Stimulated activated CD4-positive, alpha-beta T cell treated with anti-CD3 and anti-CD28 coated beads, Interleukin-1b, Interleukin-23, amount 100 ng/mL, for 1 hour (primary cell): Measurements from ENCODE around the gene ZNF318.
"Not testable (repeated sequence)": the region's sequence is repeated elsewhere in the genome, so short reads cannot be mapped to it uniquely, and the experiment has no call there.

ENCODE experiments used
- DNase-seq, 2 donors: peaks; one replicate each; pipeline ENCODE4 v3.0.0-alpha.2; 2020; ENCODE audit warnings: low read depth in 2 of 2

ZNF318 gene

DNA sequence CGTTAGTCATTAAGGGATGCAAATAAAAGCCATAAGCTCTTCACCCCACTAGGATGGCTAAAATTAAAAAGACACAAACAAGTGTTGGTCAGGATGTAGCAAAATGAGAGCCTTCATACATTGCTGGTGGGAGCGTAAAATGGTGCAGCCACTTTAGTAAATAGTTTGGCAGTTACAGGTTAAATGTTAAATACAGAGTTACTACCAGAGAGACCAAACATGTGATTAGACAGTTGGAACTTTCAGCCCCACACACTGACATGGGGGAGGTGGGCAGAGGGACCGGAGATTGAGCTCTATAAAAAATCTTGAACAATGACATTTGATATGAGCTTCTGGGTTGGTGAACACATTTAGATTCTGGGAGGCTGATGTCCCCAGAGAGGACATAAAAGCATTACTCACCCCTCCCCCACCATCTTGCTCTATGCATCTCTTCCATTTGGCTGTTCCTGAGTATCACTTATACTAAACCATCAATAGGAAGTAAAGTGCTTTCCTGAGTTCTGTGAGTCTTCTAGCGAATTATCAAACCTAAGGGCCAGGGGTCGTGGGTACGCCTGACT, 20.4 kb upstream of the ZNF318 start:
- DNase-seq: no peak

DNA sequence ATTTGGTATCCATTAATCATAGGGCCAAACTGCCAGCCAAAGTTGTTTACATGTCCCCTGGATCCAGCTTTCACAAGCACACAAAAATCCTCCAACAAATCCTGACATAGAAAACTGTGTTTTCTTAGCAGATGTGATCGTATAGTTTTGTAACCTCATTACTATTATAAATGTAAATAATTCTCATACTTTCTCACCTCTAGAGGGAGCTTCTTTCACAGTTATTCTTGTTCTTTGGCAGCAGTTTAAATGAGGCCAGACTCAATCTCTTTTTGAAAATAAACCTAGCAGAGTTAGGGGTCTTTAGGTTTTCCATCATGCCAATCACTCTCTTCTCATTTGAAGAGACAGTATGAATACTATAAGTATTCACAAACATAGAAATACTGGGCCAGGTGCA, 17.0 kb upstream of the ZNF318 start:
- DNase-seq: no peak

DNA sequence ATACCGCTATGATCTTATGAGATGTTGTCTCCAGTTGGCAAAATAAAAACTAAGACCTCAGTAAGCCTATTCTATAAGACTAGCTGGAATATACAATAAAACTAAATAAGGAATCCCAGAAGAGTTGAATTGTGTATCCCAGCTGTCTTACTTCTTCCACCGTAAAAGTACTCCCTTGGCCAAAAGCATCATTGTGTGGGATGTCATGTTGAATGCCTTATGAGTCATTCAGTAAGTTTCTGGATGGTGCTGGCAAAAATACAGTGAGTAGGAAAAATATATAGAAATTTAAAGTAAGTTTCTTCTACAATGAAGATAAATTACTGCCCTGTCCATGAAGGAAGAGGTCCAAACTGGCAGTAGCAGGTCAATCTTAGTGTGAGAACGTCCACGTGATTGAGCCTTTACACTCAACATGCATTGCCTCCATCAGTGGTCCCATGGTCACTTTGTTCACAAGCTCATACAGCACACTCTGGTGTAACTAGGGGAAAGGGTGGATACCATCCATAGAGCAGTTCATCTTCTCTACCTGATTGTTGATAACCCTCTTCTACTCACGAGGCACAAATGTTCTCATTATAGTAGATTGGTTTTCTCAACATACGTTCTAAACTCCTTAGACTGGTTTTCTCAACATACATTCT, 13.7 kb upstream of the ZNF318 start:
- DNase-seq: no peak

DNA sequence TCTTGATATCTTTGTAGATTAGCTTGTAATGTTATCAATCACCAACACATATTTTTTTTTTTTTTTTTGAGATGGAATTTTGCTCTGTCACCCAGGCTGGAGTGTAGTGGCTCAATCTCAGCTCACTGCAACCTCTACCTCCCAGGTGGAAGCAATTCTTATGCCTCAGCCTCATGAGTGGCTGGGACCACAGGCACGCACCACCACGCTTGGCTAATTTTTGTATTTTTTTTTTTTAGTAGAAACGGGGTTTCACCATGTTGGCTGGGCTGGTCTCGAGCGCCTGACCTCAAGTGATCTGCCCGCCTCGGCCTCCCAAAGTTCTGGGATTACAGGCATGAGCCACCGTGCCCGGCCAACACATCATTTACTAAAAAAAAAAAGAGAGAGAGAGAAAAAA, 11.4 kb upstream of the ZNF318 start:
- not testable (repeated sequence) for DNase-seq

DNA sequence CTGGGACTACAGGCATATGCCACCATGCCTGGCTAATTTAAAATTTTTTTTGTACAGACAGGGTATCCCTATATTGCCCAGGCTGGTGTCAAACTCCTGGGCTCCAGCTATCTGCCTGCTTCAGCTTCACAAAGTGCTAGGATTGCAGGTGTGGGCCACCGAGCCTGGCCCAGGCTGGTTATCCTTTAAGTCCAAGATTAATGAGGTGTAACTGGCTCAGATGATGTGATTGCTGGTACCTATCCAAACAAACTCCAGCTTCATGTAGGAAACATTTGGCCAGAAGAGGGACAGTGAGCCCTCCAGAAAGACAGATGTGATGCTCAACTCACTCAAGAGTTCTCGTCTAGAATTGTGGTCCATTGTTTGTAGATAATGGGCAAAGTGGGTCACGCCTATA, 9.2 kb upstream of the ZNF318 start:
- DNase-seq: no peak

DNA sequence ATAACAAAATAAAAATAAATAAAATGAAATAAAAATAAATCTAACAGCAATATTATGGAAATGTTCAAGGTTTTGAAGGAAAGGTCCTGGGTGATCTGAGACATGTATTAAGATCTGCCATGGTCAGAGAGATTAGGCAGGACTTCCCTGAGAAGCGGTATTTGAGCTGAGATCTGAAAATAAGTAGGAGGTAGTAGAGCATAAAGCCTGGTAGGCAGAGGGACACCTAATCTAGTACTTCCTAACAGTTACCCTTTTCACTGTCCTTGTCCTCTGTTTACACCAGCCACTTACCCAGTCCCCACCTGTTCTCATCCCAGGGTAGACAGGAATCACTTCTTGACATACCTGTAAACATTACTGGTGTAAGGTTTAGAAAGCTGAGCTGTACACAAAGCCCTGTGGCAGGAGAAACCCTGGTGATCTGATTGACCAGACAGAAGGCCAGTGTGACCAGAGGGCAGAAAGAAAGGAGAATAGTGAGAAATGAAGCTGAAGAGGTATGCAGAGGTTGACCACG, 8.3 kb upstream of the ZNF318 start:
- DNase-seq: no peak

DNA sequence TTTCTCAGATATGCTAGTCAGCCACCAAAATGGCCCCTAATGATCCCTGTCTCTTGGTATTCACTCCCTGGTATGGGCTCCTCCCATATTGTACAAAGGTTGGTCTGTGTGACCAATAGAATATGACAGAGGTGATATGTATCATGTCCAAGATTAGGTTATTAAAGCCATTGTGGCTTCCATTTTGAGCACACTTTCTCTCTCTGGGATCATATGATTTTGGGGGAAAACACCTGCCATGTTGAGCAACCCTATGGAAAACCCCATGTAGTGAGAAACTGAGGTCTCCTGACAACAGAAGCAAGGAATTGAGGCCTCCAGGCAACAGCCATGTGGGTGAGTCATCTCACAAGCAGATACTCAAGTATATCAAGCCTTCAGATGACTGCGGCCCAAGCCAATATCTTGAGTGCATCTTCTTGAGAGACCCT, 7.1 kb upstream of the ZNF318 start:
- no peak for DNase-seq

DNA sequence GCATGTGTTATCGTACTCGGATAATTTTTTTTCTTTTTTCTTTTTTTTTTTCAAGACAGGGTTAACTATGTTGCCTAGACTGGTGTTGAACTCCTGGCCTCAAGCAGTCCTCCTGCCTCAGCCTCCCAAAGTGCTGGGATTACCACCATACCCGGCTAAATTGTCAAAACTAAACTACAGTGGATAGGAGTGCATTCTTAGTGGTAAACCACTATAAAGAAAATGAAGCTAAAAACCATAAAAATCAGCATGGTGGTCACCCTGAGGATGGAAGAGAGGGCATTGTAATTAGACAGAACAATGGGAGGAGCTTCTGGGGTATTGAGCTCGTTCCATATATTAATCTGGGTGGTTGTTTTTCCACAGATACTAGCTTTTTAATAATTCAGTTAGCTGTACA, 6.2 kb upstream of the ZNF318 start:
- no peak for DNase-seq

DNA sequence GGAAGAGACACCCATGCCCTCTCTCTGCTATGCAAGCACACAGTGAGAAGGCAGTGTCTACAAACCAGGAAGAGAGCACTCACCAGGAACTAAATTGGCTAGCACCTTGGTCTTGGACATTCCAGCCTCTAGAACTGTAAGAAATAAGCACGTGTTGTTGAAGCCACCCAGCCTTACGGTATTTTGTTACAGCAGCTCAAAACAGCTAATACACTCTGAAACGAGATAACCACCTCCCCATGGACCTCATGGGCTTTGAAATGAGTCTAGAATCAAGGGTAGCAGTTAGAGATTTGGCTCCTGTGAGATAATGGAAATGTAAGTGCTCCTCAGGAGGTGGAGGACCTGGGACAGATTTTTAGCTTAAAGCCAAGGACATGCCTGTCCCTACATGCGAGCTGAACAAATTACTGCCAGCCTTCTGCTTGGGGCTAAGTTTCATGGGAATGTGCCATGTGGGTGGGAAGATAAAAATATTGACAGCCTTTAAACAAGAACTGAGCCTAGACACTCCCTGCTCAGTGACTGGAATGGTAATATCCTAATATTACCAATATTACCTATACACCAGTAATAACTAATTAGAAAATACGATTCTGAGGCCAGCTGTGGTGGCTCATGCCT, 3.9 kb upstream of the ZNF318 start:
- DNase-seq: no peak

DNA sequence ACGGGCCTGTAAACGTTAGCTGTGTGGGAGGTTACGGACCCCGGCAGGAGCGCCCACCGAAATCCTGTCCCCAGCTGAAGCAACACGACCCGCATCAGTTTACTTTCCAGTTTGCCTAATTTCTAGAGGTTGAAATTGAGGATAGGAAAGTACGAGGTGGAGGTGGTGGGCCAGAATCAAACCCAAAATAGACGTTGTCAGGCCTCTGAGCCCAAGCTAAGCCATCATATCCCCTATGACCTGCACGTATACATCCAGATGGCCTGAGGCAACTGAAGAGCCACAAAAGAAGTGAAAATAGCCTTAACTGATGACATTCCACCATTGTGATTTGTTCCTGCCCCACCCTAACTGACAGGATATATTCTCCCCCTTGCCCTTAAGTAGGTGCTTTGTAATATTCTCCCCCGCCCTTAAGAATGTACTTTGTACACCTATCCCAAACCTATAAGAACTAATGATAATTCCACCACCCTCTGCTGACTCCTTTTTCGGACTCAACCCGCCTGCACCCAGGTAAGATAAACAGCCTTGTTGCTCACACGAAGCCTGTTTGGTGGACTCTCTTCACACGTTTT, 645 bp upstream of the ZNF318 start:
- not testable (repeated sequence) for DNase-seq

DNA sequence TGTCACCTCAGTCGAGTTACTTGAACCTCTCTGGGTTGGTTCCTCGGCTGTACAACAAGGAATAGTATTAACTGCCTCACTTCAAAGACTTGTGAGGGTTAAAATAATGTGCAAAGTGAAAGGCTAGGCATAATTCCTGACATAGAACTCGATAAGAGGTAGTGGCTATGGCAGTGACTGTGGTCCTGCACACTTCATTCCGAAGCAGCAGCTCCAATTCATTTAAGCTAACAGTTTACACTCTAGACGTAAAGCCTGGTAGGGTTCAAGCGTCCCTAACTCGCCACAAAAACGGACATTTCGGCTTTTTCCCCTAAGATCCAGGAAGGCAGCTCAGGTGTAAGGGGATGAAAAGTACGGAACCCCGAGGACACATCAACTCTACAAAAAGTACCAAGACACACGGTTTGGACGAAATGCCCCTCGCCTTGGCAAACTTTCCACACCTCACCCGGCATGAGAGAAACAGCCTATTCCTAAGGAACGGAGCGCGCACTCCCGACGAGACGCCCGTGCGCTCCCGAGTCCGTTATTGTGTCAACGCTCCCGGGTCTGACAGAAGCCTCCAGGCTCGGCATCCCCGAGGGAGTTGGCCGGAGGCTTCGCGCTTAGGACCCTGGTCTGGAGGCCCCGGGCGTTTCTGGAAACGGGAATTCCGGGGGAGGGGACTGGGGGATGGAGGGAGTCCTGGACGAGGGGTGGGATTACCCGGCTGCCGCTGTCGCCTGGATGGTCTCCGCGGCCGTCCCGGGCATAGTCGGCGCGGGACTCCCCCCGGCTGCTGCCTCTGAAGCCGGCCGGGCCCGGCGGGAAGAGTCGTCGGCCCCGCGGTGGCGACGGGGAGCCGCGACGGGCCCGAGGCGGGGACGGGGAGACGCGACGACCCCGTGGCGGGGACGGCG, 937 bp downstream of the ZNF318 start:
- DNase-seq: no peak

DNA sequence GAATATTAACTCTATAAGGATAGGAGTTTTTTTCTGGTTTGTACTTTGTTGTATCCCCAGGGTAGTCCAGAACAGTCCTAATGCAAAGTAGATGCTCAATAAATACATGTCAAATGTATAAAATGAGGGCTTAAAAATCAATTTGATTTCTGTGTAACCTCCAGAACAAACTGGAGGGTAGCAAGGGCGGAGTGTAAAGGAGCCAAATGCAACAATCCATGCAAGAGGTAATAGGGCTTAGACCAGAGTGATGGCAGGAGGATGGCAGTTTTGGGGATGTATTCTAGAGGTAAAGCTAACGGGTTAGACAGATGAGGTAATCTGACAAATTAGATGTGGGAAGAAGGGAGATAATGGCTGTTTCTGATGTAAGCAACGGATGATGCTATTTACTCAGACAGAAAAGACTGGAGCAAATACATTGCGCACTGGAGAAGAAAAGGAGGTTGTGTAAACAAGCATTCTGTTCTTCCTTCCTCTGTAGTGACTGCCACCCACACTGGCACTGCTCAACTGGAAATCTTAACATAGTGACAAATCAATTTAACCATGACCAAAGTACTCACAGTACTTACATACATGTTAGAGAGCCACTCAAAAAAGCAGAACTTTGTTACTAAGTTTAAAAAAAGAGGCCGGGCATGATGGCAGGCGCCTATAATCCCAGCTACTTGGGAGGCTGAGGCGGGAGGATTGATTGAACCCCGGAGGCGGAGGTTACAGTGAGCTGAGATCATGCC, 2.0 kb downstream of the ZNF318 start:
- DNase-seq: no peak

DNA sequence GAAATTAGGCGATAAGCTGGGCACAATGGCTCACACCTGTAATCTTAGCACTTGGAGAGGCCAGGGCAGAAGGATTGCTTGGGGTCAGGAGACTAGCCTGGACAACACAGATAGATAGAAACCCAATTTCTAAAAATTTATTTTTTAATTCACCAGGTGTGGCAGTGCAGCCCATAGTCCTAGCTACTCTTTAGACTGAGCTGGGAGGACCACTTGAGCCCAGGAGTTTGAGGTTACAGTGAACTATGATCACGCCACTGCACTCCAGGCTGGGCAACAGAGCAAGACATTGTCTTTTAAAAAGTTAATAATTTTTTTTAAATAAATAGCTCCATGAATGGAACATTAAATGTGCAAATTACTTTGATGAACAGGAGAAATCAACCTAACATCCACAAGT, 8.2 kb downstream of the ZNF318 start:
- no peak for DNase-seq

DNA sequence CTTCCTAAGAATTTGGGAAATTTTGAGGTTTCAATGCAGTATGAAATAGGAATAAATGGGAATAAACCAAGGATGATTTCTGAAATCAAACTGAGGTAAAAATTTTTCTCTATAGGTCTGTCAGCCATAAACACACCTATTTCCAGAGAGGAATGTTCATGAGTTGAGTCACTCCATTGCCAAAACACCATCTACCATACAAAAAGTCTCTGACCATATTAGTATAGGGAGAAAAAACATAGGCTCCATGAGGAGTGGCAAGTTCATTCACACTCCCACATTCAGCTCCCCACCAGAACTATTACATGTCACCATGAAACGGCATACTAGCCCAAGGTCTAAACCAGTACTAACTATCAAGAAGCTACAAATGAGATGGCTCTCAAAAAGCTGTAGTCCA, 9.6 kb downstream of the ZNF318 start:
- DNase-seq: no peak

DNA sequence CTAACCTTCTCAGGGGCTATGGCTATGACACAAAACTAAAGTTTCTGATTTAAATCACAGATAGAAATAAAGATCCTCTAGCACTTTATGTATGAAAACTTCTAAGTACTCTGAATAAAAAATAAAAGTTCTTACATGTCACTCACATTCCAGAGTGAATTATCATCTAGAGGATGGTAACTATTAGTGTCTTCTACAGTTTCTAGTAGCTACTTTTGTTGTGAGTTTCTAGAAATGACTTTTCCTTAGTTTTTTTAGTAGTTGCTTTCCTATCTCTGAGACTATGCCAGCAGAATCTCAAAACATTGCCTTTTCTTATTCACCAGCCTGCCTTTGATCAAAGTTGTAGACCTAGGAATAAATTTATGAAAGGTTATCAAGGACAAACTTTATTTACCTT, 10.1 kb downstream of the ZNF318 start:
- no peak for DNase-seq

DNA sequence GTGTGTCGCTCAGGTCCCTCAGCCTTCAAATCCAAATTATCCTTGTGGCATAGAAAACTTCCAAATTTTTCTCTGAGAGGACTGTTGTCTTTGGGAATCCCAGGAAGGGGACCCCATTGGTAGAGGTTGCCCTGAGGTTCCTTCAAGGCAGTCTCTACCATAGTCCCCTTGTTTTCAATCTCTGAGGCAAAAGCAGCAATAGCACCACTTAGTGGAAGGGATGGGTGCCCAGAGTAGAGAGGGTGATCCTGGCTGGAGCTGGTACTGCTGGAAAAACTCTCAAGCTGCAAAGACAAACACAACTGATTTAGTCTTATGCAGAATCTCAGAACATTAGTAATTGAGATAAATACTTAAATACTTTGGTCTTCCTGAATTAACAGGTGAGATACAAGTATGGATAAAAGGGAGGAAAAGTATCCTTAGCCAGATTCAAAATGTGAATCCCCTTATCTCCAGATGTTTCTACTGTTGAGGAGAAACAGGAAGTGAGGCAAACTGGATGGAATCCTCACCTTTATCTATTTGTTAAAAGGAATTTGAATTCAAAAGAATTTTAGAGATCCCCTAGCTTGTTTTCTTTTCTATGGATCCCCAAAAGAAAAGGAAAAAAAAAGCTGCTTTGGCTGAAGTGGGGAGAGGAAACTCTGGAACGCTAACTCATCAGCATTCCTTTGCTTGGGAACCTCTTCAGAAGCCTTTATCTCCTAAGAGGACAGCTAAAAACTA, 13.4 kb downstream of the ZNF318 start:
- no peak for DNase-seq

DNA sequence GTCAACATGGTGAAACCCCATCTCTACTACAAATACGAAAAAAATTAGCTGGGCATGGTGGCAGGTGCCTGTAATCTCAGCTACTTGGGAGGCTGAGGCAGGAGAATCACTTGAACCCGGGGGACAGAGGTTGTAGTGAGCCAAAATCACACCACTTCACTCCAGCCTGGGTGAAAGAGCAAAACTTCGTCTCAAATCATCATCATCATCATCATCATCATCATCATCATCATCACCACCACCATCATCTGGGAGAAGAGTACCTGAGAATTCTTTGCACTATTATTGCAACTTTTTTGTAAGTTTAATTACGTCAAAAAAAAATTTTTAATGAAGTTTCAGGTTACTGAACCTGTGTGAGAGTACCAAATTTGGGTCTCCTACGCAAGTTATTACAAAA, 17.5 kb downstream of the ZNF318 start:
- DNase-seq: not testable (repeated sequence)

DNA sequence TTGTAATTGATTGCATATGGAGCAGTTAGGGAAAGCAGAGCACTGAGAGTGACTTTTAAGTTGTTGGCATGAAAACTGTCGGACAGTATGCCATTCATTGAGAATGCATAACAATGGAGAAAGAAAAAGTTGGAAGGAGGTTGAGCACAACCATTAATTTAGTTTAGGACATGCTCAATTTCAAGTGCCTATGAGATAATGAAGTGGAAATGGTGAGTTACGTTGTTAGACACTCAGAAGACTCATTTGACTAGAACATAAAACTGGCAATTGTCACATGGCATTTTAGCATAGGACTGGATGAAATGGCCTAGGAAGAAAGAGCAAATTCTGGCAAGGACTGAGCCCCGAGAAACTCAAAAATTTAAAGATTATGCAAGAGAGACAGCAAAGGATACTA, 22.0 kb downstream of the ZNF318 start:
- DNase-seq: no peak

DNA sequence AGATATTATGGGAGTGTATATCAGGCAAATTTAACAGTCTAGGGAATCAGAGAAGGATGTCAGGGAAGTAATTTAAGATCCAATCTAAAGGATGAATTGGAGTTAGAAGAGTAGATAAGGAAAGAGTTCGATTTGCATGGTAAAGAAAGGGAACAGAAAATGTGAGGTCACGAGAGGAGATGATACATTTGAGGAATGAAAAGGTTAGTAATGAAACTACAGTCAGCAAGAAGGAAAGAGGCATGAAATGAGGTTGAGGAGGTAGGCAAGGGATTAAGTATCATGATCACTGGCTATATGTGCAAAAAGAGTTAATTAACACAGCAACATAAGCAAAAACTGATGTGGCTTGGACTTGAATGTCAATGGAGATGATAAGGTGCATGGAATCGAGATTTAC, 22.4 kb downstream of the ZNF318 start:
- no peak for DNase-seq

DNA sequence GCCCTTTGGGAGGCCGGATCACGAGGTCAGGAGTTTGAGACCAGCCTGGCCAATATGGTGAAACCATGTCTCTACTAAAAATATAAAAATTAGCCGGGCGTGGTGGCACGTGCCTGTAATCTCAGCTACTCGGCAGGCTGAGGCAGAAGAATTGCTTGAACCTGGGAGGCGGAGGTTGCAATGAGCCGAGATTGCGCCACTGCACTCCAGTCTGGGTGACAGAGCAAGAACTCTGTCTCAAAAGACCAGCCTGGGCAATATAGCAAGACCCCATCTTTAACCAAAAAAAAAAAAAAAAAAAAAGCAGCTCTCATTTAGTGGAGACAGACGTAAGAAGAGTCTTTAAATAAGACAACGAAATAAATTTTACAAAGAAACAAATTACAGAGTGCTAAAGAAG, 23.2 kb downstream of the ZNF318 start:
- not testable (repeated sequence) for DNase-seq

DNA sequence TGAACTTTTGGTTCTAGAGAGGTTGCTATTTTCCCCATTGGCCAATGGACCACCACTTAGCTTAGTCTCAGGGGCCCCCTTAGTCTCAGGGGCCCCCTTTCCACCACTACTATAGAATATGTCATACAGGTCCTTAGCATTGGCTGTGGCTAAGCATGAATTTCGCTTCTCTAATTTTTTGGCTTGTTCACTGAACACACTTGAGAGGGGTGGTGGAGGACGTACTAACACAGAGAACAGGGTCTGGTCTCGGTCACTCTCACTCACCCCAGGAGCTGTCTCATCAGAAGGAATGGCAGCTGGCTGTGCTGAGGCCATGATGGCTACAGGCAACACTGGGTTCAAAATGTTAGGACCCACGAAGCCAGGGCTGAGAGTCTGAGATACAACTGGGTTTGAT, 30.3 kb downstream of the ZNF318 start:
- DNase-seq: no peak
